Measurements from ENCODE around the gene STRAP. TPM values are rescaled to one million over a fixed set of nuclear protein-coding genes. Genes with fewer than 3 reads are reported as not detected.
"Not testable (repeated sequence)": the region's sequence is repeated elsewhere in the genome, so short reads cannot be mapped to it uniquely, and the experiment has no call there.

Gene STRAP
- total and polyA plus RNA-seq, 9 of the 15 experiments (the other 6 are each of a cell fraction or from before 2014, with no cell fraction given) = 58.5 to 134 (median 89.5) TPM

DNA sequence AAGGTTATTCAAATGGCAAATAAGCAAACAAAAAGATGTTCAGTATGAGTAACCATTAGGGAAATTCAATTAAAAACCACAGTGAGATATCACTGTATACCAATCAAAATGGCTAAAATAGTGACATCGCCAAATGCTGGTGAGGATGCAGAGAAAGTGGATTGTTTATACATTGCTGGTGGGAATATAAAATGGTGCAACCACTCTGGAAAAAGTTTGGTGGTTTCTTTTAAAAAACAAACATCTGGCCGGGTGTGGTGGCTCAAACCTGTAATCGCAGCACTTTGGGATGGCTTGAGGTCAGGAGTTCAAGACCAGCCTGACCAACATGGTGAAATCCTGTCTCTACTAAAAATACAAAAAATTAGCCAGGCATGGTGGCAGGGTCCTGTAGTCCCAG lies 14.0 kb upstream of the STRAP start:
- Histone ChIP-seq H3K9me1 (ENCODE audit: control insufficient read depth, insufficient read depth, low read length) (no peaks in the 10 kb centered on the region), H3K4me1 (replicated peaks in 1 of 2; ENCODE audit: control insufficient read depth in 2 of 2, insufficient read depth in 2 of 2, low read length in 2 of 2) (no peaks in the 10 kb centered on the region), H3K4me3 (no peak overlapping the region), H3K27ac (ENCODE audit: extremely low read depth, low read depth, low read length) (no peak overlapping the region), H3K9ac (ENCODE audit: insufficient read depth in 1 of 2, low read depth in 2 of 2, low read length in 2 of 2) (no peak overlapping the region), H4K20me1 (replicated peaks; ENCODE audit: control insufficient read depth, insufficient read depth, low read length) (no peaks in the 10 kb centered on the region), H3K4me2 (ENCODE audit: insufficient read depth, low read length) (no peak overlapping the region), H3K36me3 (ENCODE audit: control insufficient read depth, insufficient read depth, low read length) (no peaks in the 10 kb centered on the region), H3K9me3 (replicated peaks; ENCODE audit: control insufficient read depth, insufficient read depth, low read depth, low read length) (no peaks in the 10 kb centered on the region), H3K79me2 (ENCODE audit: control insufficient read depth, insufficient read depth, low read length) (no peaks in the 10 kb centered on the region), H2AFZ (ENCODE audit: low read depth, low read length) (no peak overlapping the region), H3K27me3 (ENCODE audit: control insufficient read depth in 2 of 2, insufficient read depth in 2 of 2, low read length in 2 of 2) (no peaks in the 10 kb centered on the region)
- DNase-seq (ENCODE audit: extremely low read depth in 1 of 4, low spot score in 3 of 4) (no peak), ATAC-seq (no peak), FAIRE-seq (no peak)
- no TSS peak for BruUV-seq (replicated peaks)
- CTCF ChIA-PET (ENCODE audit: low intra/inter-chr PET ratio) = no interaction called here
- POLR2A ChIA-PET = no interaction called here
- 2% methylated on average over 3 of the region's 3 CpGs for WGBS (ENCODE audit: insufficient coverage, low coverage, missing lambda C conversion rate)
- TF ChIP-seq L3MBTL2 (IDR thresholded peaks at IDR 0.05) (no peak), PHB (CRISPR knock-in tag; IDR thresholded peaks at IDR 0.05) (no peak)
- in situ Hi-C loops (cut with MboI) = no loop called here
- intact Hi-C loops (cut with micrococcal nuclease) = no loop called here

DNA sequence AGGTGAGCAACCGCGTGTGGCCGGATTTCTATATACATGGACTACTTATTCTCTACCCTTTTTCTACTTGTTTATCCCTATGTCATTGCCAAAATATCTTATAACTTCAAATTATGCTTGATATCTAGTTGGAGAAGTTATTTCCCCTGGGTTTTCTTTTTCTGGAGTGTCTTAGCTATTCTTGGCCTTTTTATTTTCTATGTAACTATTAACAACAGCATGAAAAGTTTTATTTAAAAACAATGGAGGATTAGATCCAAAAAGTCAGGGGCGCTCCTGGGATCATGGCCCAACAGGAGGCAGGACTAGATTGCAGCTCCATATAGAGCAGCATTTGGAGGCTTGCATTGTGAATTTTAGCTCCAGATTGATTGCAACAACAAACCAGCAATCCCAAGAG lies 8.6 kb upstream of the STRAP start:
- Histone ChIP-seq H4K20me1 (replicated peaks; ENCODE audit: control insufficient read depth, insufficient read depth, low read length) (no peaks in the 10 kb centered on the region), H3K79me2 (ENCODE audit: control insufficient read depth, insufficient read depth, low read length) (no peaks in the 10 kb centered on the region), H3K36me3 (ENCODE audit: control insufficient read depth, insufficient read depth, low read length) (no peaks in the 10 kb centered on the region), H3K4me1 (replicated peaks in 1 of 2; ENCODE audit: control insufficient read depth in 2 of 2, insufficient read depth in 2 of 2, low read length in 2 of 2) (no peaks in the 10 kb centered on the region), H3K9me1 (ENCODE audit: control insufficient read depth, insufficient read depth, low read length) (no peaks in the 10 kb centered on the region), H3K9me3 (replicated peaks; ENCODE audit: control insufficient read depth, insufficient read depth, low read depth, low read length) (no peaks in the 10 kb centered on the region), H2AFZ (ENCODE audit: low read depth, low read length) (no peak overlapping the region), H3K9ac (ENCODE audit: insufficient read depth in 1 of 2, low read depth in 2 of 2, low read length in 2 of 2) (no peak overlapping the region), H3K4me2 (ENCODE audit: insufficient read depth, low read length) (no peak overlapping the region), H3K27me3 (ENCODE audit: control insufficient read depth in 2 of 2, insufficient read depth in 2 of 2, low read length in 2 of 2) (no peaks in the 10 kb centered on the region), H3K27ac (ENCODE audit: extremely low read depth, low read depth, low read length) (no peak overlapping the region), H3K4me3 (no peak overlapping the region)
- intact Hi-C loops (cut with micrococcal nuclease) = no loop called here
- in situ Hi-C loops (cut with MboI) = no loop called here
- no TSS peak for BruUV-seq (replicated peaks)
- ChIA-PET POLR2A (no interaction called here), CTCF (ENCODE audit: low intra/inter-chr PET ratio) (no interaction called here)
- WGBS (ENCODE audit: insufficient coverage, low coverage, missing lambda C conversion rate) = 4% methylated on average over 3 of the region's 4 CpGs
- no peak for DNase-seq (ENCODE audit: extremely low read depth in 1 of 4, low spot score in 3 of 4)
- no peak for TF ChIP-seq LCOR (CRISPR knock-in tag; IDR thresholded peaks at IDR 0.05)
- TF ChIP-seq PML (IDR thresholded peaks at IDR 0.05; ENCODE audit: low read length) = no peak
- no peak for TF ChIP-seq POLR3A (IDR thresholded peaks at IDR 0.05; ENCODE audit: borderline replicate concordance, extremely low read depth, insufficient read depth, insufficient read length)
- no peak for TF ChIP-seq HMGN3 (IDR thresholded peaks at IDR 0.05; ENCODE audit: borderline replicate concordance, extremely low read depth, insufficient read length, low read depth, low read length)
- TF ChIP-seq POLR2B (IDR thresholded peaks at IDR 0.05; ENCODE audit: low read depth, partially characterized antibody) = no peak
- no peak for ATAC-seq
- no peak for FAIRE-seq

- CTCF ChIA-PET (ENCODE audit: low intra/inter-chr PET ratio); POLR2A ChIA-PET: not testable (repeated sequence)
- in situ Hi-C loops (cut with MboI) = loop anchor here (25.0 kb wide), 1 partner anchor 1062 kb away; the partner anchor contains the start of genes C12orf60, SMCO3 and WBP11
These were observed 7.5 kb upstream of the STRAP start for GRCh38 chr12:15874556-15875145.

More at GRCh38 chr12:15874556-15875145, 7.5 kb upstream of the STRAP start:
- H4K20me1 ChIP-seq (replicated peaks; ENCODE audit: control insufficient read depth, insufficient read depth, low read length); H3K4me3 ChIP-seq; H3K9me1 ChIP-seq (ENCODE audit: control insufficient read depth, insufficient read depth, low read length); H3K27ac ChIP-seq (ENCODE audit: extremely low read depth, low read depth, low read length); H3K79me2 ChIP-seq (ENCODE audit: control insufficient read depth, insufficient read depth, low read length); H3K9ac ChIP-seq (ENCODE audit: insufficient read depth in 1 of 2, low read depth in 2 of 2, low read length in 2 of 2); H3K4me2 ChIP-seq (ENCODE audit: insufficient read depth, low read length); H3K4me1 ChIP-seq (replicated peaks in 1 of 2; ENCODE audit: control insufficient read depth in 2 of 2, insufficient read depth in 2 of 2, low read length in 2 of 2); H2AFZ ChIP-seq (ENCODE audit: low read depth, low read length); H3K9me3 ChIP-seq (replicated peaks; ENCODE audit: control insufficient read depth, insufficient read depth, low read depth, low read length); H3K27me3 ChIP-seq (ENCODE audit: control insufficient read depth in 2 of 2, insufficient read depth in 2 of 2, low read length in 2 of 2); intact Hi-C loops (cut with micrococcal nuclease); DNase-seq (ENCODE audit: extremely low read depth in 1 of 4, low spot score in 3 of 4); H3K36me3 ChIP-seq (ENCODE audit: control insufficient read depth, insufficient read depth, low read length); ATAC-seq; FAIRE-seq; BruUV-seq (replicated peaks): not testable (repeated sequence)
- 58% methylated on average over 6 of the region's 20 CpGs for WGBS (ENCODE audit: insufficient coverage, low coverage, missing lambda C conversion rate)
